Ovary (tissue), 3 donors: ENCODE results near the gene AP3S2.
A peak's percentile ranks its signal among the peaks of the same experiment; 100 is the strongest.

ENCODE experiments used
- EP300 ChIP-seq: sonication (generic); formaldehyde crosslinking; IDR thresholded peaks from one replicate; pipeline ENCODE4 v1.6.1; 2017; ENCODE audit warnings: antibody characterized with exemption
- TF ChIP-seq, protein P1 (sequence below), 3 donors: fragments of 450-650 bp in 2 of 3; fragments of 200-600 bp in 1 of 3; IDR thresholded peaks; one replicate each; pipeline versions ENCODE4 v1.5.1 to v1.8.0; 2016 to 2022; ENCODE audit warnings: antibody characterized with exemption in 3 of 3, mild to moderate bottlenecking in 1 of 3
- donor health status: DM: no; HTN: no; CAD: no.

DNA sequence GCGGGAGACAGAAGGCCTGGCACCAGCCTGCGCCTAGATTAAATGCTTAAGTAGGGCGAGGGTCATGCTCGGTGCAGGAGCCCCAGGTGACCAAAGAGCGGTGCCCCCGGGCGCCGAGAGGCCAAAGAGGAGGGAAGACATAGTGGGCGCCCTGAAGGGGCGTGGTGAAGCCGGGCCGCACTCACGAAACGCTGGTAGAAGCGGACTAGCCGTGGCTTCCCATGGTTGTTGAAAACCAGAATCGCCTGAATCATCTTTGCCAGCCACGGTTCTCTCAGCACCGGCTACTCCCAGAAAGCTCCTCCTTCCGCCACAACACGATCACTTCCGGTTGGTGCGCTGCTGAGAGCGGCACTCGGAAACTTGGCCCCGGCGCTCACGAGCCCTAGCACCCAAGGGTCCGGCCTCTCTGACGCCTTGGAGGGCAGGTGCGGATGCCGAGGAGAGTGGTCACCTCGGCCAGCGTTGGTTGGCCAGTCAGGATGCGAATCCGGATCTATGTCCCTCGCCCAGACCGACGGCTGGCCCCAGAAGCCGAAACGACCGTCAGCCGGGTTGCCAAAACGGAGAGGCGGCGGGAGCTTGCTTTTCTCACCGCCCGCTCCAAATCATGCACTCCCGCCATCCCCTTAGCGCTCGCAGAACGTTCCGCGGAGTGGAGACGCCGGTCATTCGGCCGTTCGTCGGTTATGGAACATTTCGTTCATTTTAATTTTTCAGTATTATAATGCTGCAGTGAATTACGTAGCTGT is at the start of gene AP3S2:
- TF ChIP-seq, protein P1, sequence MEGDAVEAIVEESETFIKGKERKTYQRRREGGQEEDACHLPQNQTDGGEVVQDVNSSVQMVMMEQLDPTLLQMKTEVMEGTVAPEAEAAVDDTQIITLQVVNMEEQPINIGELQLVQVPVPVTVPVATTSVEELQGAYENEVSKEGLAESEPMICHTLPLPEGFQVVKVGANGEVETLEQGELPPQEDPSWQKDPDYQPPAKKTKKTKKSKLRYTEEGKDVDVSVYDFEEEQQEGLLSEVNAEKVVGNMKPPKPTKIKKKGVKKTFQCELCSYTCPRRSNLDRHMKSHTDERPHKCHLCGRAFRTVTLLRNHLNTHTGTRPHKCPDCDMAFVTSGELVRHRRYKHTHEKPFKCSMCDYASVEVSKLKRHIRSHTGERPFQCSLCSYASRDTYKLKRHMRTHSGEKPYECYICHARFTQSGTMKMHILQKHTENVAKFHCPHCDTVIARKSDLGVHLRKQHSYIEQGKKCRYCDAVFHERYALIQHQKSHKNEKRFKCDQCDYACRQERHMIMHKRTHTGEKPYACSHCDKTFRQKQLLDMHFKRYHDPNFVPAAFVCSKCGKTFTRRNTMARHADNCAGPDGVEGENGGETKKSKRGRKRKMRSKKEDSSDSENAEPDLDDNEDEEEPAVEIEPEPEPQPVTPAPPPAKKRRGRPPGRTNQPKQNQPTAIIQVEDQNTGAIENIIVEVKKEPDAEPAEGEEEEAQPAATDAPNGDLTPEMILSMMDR (IDR thresholded peaks at IDR 0.05), result peak in 1 of 3 donors; percentile 19
- TF ChIP-seq EP300, result no peak
